ENCODE data around the gene DNAH17. TPM values are rescaled to one million over a fixed set of nuclear protein-coding genes. Genes with fewer than 3 reads are reported as not detected.
A peak's percentile ranks its signal among the peaks of the same experiment; 100 is the strongest.

Gene DNAH17
- total RNA-seq, 1 experiment from 2014 or later = 0.69 TPM

DNA sequence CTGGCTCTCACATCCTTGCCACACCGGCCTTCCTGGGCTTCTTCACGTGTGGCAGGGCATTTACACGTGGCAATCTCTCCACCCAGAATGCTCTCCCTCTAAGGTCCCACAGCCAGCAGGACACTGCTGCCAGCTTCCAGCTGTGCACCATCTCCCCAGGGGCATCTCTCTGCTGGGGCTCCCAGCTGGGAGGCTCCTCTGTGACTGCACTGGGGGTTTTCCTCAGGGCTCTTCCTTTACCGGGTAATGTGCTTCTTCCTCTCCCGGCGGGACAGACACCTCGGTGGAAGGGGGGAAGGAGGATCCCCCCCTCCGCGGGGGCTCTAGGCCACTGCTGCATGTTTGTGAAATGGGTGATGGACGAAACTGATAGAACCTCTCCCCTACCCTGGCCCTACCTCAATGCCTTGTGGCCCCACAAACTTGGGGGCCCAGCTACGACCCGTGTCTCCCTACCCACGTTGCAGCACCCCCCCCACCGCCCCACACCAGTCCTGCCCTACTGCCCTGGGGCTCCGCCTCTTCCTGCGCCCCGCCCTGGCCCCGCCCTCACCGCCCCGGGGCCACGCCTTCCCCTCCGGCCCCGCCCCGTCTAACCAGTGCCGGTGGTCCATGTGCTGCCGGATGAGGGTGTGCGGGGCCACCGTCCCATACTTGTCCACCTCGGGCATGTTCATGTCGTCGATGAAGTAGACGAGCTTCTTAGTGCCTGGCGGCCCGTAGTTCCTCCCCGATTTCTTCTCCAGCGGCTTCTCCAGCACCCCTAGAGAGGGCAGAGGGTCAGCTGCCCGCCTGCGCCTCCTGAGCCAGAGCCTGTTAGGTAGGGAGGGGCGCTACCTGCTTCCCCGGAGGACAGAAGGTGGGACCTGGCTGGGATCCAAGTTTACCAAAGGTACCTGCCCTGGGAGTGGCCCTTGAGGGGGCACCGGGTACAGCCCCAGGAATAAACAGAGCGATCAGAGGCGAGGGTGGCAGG, 92.6 kb downstream of the DNAH17 start:
- no peaks in the 10 kb centered on the region for H3K36me3 ChIP-seq (ENCODE audit: control insufficient read depth in 1 of 2, insufficient read depth in 2 of 2, low read length in 2 of 2)
- DNase-seq (ENCODE audit: low read depth, low spot score) = peak; percentile 22
- H3K27ac ChIP-seq (ENCODE audit: low read depth, low read length) = peak overlapping the region; percentile 46; the same call in 1 of the 2 replicates
- peak overlapping the region; percentile 85 to 90 for H3K4me3 ChIP-seq (replicated peaks in 1 of 2; ENCODE audit: low read depth in 1 of 2, low read length in 2 of 2)
- peak; percentile 97 for ATAC-seq
- no peaks in the 10 kb centered on the region for H3K79me2 ChIP-seq (ENCODE audit: insufficient read depth, low read length)
- H3K4me2 ChIP-seq (ENCODE audit: low read length) = peak overlapping the region; percentile 93
- no peaks in the 10 kb centered on the region for H3K9me3 ChIP-seq (ENCODE audit: control insufficient read depth in 1 of 2, insufficient read depth in 1 of 2, low read depth in 1 of 2, low read length in 2 of 2)
- H3K4me1 ChIP-seq (ENCODE audit: control insufficient read depth in 1 of 2, insufficient read depth in 2 of 2, low read length in 2 of 2) = peaks cover 0 to 18% of the 10 kb centered on the region in 2 experiments; a peak in 3 of 4 replicates
- peak overlapping the region; percentile 77 for H2AFZ ChIP-seq (ENCODE audit: low read depth, low read length, poor library complexity, severe bottlenecking)
- no peaks in the 10 kb centered on the region for H3K9me2 ChIP-seq (ENCODE audit: insufficient read depth)
- TF ChIP-seq, protein P1, sequence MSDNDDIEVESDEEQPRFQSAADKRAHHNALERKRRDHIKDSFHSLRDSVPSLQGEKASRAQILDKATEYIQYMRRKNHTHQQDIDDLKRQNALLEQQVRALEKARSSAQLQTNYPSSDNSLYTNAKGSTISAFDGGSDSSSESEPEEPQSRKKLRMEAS (IDR thresholded peaks at IDR 0.05) = peak; percentile 80
- peak; percentile 54; the same call in 1 of the 2 replicates for TF ChIP-seq ZFX (IDR thresholded peaks at IDR 0.05)
- TF ChIP-seq POLR2AphosphoS5 (IDR thresholded peaks at IDR 0.05; ENCODE audit: low read depth, low read length) = peak; percentile 66
- TF ChIP-seq EZH2phosphoT487 (IDR thresholded peaks at IDR 0.05; ENCODE audit: borderline replicate concordance) = no peak
- TF ChIP-seq, protein P2, sequence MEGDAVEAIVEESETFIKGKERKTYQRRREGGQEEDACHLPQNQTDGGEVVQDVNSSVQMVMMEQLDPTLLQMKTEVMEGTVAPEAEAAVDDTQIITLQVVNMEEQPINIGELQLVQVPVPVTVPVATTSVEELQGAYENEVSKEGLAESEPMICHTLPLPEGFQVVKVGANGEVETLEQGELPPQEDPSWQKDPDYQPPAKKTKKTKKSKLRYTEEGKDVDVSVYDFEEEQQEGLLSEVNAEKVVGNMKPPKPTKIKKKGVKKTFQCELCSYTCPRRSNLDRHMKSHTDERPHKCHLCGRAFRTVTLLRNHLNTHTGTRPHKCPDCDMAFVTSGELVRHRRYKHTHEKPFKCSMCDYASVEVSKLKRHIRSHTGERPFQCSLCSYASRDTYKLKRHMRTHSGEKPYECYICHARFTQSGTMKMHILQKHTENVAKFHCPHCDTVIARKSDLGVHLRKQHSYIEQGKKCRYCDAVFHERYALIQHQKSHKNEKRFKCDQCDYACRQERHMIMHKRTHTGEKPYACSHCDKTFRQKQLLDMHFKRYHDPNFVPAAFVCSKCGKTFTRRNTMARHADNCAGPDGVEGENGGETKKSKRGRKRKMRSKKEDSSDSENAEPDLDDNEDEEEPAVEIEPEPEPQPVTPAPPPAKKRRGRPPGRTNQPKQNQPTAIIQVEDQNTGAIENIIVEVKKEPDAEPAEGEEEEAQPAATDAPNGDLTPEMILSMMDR (IDR thresholded peaks at IDR 0.05 in 2 of 3, conservative IDR thresholded peaks at IDR 0.05 in 1 of 3; ENCODE audit: borderline replicate concordance in 1 of 3, insufficient read depth in 1 of 3, low read depth in 2 of 3, low read length in 2 of 3) = no peak
- TF ChIP-seq SIN3A (IDR thresholded peaks at IDR 0.05; ENCODE audit: low read depth) = peak; percentile 53; the same call in 1 of the 2 replicates
- BruUV-seq (replicated peaks) = TSS peak; percentile 89
- ChIA-PET RAD21 (ENCODE audit: low non-redundant PET in 1 of 2, low total read pairs in 2 of 2, uncharacterized antibody in 2 of 2, unreplicated experiment in 2 of 2) (no interaction called here), POLR2A (interaction anchor here (0.7 kb wide), 1 partner anchor 173 kb away, joined by 3 read pairs; no protein-coding TSS in a partner anchor), CTCF (interaction anchor here (2.8 kb wide), 1 partner anchor 13 kb away, joined by 7 read pairs; no protein-coding TSS in a partner anchor)
- H4K20me1 ChIP-seq (ENCODE audit: insufficient read depth) = no peaks in the 10 kb centered on the region
- H3K9ac ChIP-seq (ENCODE audit: low read length) = peak overlapping the region; percentile 83
- H3K27me3 ChIP-seq (ENCODE audit: insufficient read depth, low read length) = no peaks in the 10 kb centered on the region
- intact Hi-C loops (cut with micrococcal nuclease) = no loop called here

Data from HCT116 (cell line).